ACC112 (cell line): Measurements from ENCODE around the gene SIM2.
"Not testable (repeated sequence)": the region's sequence is repeated elsewhere in the genome, so short reads cannot be mapped to it uniquely, and the experiment has no call there.

Source experiments
- H2AFZ ChIP-seq: fragments of 200-600 bp; sonication (generic); one replicate; pipeline ENCODE4 v1.6.0; 2017; ENCODE audit warnings: antibody characterized with exemption, low read length; ENCODE audit not compliant: unreplicated experiment
- H3K27ac ChIP-seq: fragments of 200-600 bp; sonication (generic); 2 replicates; pipeline ENCODE4 v1.5.1; 2014; ENCODE audit warnings: low read depth, mild to moderate bottlenecking, antibody characterized with exemption, low read length, moderate library complexity
- H3K27me3 ChIP-seq: fragments of 200-600 bp; sonication (generic); 2 replicates; pipeline ENCODE4 v1.6.1; 2014; ENCODE audit warnings: mild to moderate bottlenecking, antibody characterized with exemption, low read length, moderate library complexity, mixed read lengths; ENCODE audit not compliant: insufficient read depth
- H3K36me3 ChIP-seq: fragments of 200-600 bp; sonication (generic); 2 replicates; pipeline ENCODE4 v1.6.1; 2016; ENCODE audit warnings: mild to moderate bottlenecking, antibody characterized with exemption, low read length, moderate library complexity, mixed read lengths; ENCODE audit not compliant: insufficient read depth
- H3K4me1 ChIP-seq: fragments of 200-600 bp; sonication (generic); one replicate; pipeline ENCODE4 v1.6.1; 2016; ENCODE audit warnings: low read length, mixed read lengths; ENCODE audit not compliant: insufficient read depth, unreplicated experiment, control insufficient read depth
- H3K4me3 ChIP-seq: fragments of 200-600 bp; sonication (generic); 2 replicates; pipeline ENCODE4 v1.5.1; 2014; ENCODE audit warnings: mild to moderate bottlenecking, low read depth, low read length
- H3K79me2 ChIP-seq: fragments of 200-600 bp; sonication (generic); one replicate; pipeline ENCODE4 v1.6.0; 2016; ENCODE audit warnings: low read length; ENCODE audit not compliant: control insufficient read depth, unreplicated experiment, insufficient read depth

SIM2 gene

GRCh38 chr21:36665806-36666205 is 33.1 kb upstream of the SIM2 start:
- no peaks in the 10 kb centered on the region for H3K36me3 ChIP-seq
- no peak overlapping the region for H3K4me3 ChIP-seq
- no peak overlapping the region for H2AFZ ChIP-seq
- H3K27ac ChIP-seq = no peak overlapping the region
- H3K27me3 ChIP-seq = peaks cover 65% of the 10 kb centered on the region
- H3K4me1 ChIP-seq = peaks cover 5% of the 10 kb centered on the region
- no peaks in the 10 kb centered on the region for H3K79me2 ChIP-seq

GRCh38 chr21:36668713-36669112 is 30.2 kb upstream of the SIM2 start:
- no peak overlapping the region for H3K4me3 ChIP-seq
- H3K4me1 ChIP-seq = no peaks in the 10 kb centered on the region
- no peaks in the 10 kb centered on the region for H3K79me2 ChIP-seq
- no peak overlapping the region for H2AFZ ChIP-seq
- H3K27ac ChIP-seq = no peak overlapping the region
- H3K27me3 ChIP-seq = peaks cover 76% of the 10 kb centered on the region
- H3K36me3 ChIP-seq = no peaks in the 10 kb centered on the region

GRCh38 chr21:36671836-36672235 is 27.1 kb upstream of the SIM2 start:
- H3K27me3 ChIP-seq = peaks cover 70% of the 10 kb centered on the region
- H3K27ac ChIP-seq = no peak overlapping the region
- no peaks in the 10 kb centered on the region for H3K36me3 ChIP-seq
- H3K4me3 ChIP-seq = no peak overlapping the region
- no peaks in the 10 kb centered on the region for H3K79me2 ChIP-seq
- no peak overlapping the region for H2AFZ ChIP-seq
- H3K4me1 ChIP-seq = no peaks in the 10 kb centered on the region

GRCh38 chr21:36672296-36672695 is 26.6 kb upstream of the SIM2 start:
- H2AFZ ChIP-seq = not testable (repeated sequence)

GRCh38 chr21:36672737-36673136 is 26.2 kb upstream of the SIM2 start:
- no peak overlapping the region for H3K4me3 ChIP-seq
- H3K4me1 ChIP-seq = no peaks in the 10 kb centered on the region
- no peak overlapping the region for H2AFZ ChIP-seq
- H3K27ac ChIP-seq = no peak overlapping the region
- no peaks in the 10 kb centered on the region for H3K36me3 ChIP-seq
- H3K79me2 ChIP-seq = no peaks in the 10 kb centered on the region
- H3K27me3 ChIP-seq = peaks cover 70% of the 10 kb centered on the region

More at GRCh38 chr21:36672296-36672695, 26.6 kb upstream of the SIM2 start:
- peaks cover 70% of the 10 kb centered on the region for H3K27me3 ChIP-seq
- H3K4me1 ChIP-seq, H3K27ac ChIP-seq, H3K79me2 ChIP-seq, H3K4me3 ChIP-seq, H3K36me3 ChIP-seq: not testable (repeated sequence)

- no peak overlapping the region for H3K4me3 ChIP-seq
- H3K27me3 ChIP-seq = peaks cover 77% of the 10 kb centered on the region
Observed at GRCh38 chr21:36676039-36676950, 22.6 kb upstream of the SIM2 start.

GRCh38 chr21:36677443-36677842 is 21.5 kb upstream of the SIM2 start:
- Histone ChIP-seq H3K79me2 (no peaks in the 10 kb centered on the region), H3K27me3 (peaks cover 79% of the 10 kb centered on the region), H2AFZ (no peak overlapping the region), H3K27ac (no peak overlapping the region), H3K4me3 (no peak overlapping the region), H3K36me3 (no peaks in the 10 kb centered on the region), H3K4me1 (no peaks in the 10 kb centered on the region)

More at GRCh38 chr21:36676039-36676950, 22.6 kb upstream of the SIM2 start:
- Histone ChIP-seq H3K36me3 (no peaks in the 10 kb centered on the region), H3K4me1 (no peaks in the 10 kb centered on the region), H3K79me2 (no peaks in the 10 kb centered on the region), H2AFZ (no peak overlapping the region), H3K27ac (no peak overlapping the region)

- no peak overlapping the region for H3K4me3 ChIP-seq
- no peaks in the 10 kb centered on the region for H3K4me1 ChIP-seq
- H2AFZ ChIP-seq = no peak overlapping the region
- no peaks in the 10 kb centered on the region for H3K36me3 ChIP-seq
- H3K27me3 ChIP-seq = peaks cover 86% of the 10 kb centered on the region
- no peaks in the 10 kb centered on the region for H3K79me2 ChIP-seq
- H3K27ac ChIP-seq = no peak overlapping the region
Observed at GRCh38 chr21:36678538-36678937, 20.4 kb upstream of the SIM2 start.

- H3K27me3 ChIP-seq = peaks cover 95% of the 10 kb centered on the region
Observed at GRCh38 chr21:36681117-36681631, 17.7 kb upstream of the SIM2 start.

GRCh38 chr21:36684957-36685714 is 13.8 kb upstream of the SIM2 start:
- Histone ChIP-seq H3K79me2 (no peaks in the 10 kb centered on the region), H2AFZ (no peak overlapping the region), H3K27me3 (peaks cover 94% of the 10 kb centered on the region), H3K36me3 (no peaks in the 10 kb centered on the region), H3K4me3 (no peak overlapping the region), H3K27ac (no peak overlapping the region), H3K4me1 (no peaks in the 10 kb centered on the region)

More at GRCh38 chr21:36681117-36681631, 17.7 kb upstream of the SIM2 start:
- no peak overlapping the region for H3K4me3 ChIP-seq
- no peak overlapping the region for H3K27ac ChIP-seq
- no peaks in the 10 kb centered on the region for H3K79me2 ChIP-seq
- no peaks in the 10 kb centered on the region for H3K36me3 ChIP-seq
- no peak overlapping the region for H2AFZ ChIP-seq
- H3K4me1 ChIP-seq = no peaks in the 10 kb centered on the region
